RWPE1 (cell line): ENCODE results near the gene DNAJB2.

Experiments
- CTCF ChIA-PET: fragments of 350-600 bp; sonication (Branson Sonifier 250); formaldehyde crosslinking; extraction: SDS; loops from one replicate; lab custom pipeline; 2021; lab: Yijun Ruan, JAX
- POLR2A ChIA-PET: fragments of 400-600 bp; formaldehyde crosslinking; extraction: SDS; loops from one replicate; lab custom pipeline; 2020; ENCODE audit warnings: antibody characterized with exemption; ENCODE audit not compliant: low non-redundant PET; lab: Yijun Ruan, JAX
- DNase-seq: peaks from one replicate; pipeline ENCODE4 v3.0.0; 2012; ENCODE audit warnings: low spot score
- H3K27ac ChIP-seq: fragments of 450-650 bp; 2 replicates; pipeline ENCODE4 v1.5.1; 2017
- TF ChIP-seq, protein P1 (sequence below): fragments of 450-650 bp; conservative IDR thresholded peaks from 2 replicates; pipeline ENCODE4 v1.5.1; 2017; ENCODE audit warnings: low read depth, mild to moderate bottlenecking

DNAJB2 gene

DNA sequence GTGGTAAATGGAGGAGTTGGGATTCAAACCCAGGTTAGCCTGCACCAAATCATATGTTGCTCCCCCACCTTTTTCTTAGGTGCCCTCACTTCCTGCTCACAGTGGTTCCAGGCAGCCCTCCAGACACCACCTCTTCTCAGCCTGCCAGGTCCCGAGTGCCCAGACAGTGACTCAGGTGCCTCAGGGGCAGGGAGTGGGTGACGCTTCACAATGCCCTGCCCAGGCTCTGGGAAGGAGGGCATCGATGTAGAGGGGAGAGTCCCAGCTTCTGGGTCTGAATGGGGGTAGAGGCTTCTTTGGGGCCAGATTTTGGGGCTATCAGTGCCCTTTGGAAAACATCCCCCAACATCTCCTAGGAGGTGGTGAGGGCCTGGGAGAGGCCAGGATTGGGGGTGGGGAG lies 5.2 kb upstream of the DNAJB2 start:
- ChIA-PET POLR2A (interaction anchor here (0.6 to 3.1 kb wide), 5 partner anchors 12 to 29 kb away, joined by 4 to 35 read pairs (median 6); partner anchors contain the start of genes GLB1L, STK16, TUBA4A and TUBA4B), CTCF (interaction anchor here (0.7 to 2.4 kb wide), 3 partner anchors 21 to 96 kb away, joined by 3 to 22 read pairs (median 3); partner anchors contain the start of gene RETREG2)
- DNase-seq = peak; percentile 92
- TF ChIP-seq, protein P1, sequence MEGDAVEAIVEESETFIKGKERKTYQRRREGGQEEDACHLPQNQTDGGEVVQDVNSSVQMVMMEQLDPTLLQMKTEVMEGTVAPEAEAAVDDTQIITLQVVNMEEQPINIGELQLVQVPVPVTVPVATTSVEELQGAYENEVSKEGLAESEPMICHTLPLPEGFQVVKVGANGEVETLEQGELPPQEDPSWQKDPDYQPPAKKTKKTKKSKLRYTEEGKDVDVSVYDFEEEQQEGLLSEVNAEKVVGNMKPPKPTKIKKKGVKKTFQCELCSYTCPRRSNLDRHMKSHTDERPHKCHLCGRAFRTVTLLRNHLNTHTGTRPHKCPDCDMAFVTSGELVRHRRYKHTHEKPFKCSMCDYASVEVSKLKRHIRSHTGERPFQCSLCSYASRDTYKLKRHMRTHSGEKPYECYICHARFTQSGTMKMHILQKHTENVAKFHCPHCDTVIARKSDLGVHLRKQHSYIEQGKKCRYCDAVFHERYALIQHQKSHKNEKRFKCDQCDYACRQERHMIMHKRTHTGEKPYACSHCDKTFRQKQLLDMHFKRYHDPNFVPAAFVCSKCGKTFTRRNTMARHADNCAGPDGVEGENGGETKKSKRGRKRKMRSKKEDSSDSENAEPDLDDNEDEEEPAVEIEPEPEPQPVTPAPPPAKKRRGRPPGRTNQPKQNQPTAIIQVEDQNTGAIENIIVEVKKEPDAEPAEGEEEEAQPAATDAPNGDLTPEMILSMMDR = no peak
- peak overlapping the region; percentile 100 for H3K27ac ChIP-seq

DNA sequence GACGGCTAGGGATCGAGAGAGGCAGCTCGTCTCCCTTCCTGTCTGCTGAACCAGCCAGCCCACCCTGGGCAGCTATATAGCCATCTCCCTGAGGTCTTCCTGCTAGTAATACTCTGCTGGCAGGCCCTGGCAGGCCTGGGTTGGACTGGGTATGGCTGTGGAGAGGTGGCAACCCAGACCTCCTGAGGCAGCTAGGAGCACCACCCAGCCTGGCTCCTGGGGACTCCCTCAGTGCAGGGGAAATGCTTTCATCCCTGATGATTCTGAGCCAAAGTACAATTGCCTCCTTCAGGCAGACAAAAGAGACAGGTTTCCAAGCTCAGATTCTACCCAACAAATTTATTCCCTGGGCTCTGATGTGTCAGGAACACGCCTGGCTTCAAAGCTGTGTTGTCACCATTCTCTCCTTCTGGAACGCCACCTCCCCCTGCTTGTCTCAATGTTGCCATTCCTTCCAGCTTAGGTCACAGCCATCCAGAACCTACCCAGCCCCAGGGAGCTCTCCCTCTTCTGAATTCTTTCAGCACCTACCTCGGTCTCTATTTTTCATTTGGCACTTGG lies 4.7 kb upstream of the DNAJB2 start:
- POLR2A ChIA-PET = interaction anchor here (0.6 to 3.1 kb wide), 6 partner anchors 12 to 98 kb away, joined by 3 to 35 read pairs (median 6); partner anchors contain the start of genes CNPPD1, GLB1L, STK16 and TUBA4A
- H3K27ac ChIP-seq = peak overlapping the region; percentile 100
- TF ChIP-seq, protein P1 = no peak
- peak; percentile 79 for DNase-seq
- CTCF ChIA-PET = interaction anchor here (0.6 to 2.4 kb wide), 5 partner anchors 20 to 96 kb away, joined by 3 to 22 read pairs (median 6); partner anchors contain the start of gene RETREG2

DNA sequence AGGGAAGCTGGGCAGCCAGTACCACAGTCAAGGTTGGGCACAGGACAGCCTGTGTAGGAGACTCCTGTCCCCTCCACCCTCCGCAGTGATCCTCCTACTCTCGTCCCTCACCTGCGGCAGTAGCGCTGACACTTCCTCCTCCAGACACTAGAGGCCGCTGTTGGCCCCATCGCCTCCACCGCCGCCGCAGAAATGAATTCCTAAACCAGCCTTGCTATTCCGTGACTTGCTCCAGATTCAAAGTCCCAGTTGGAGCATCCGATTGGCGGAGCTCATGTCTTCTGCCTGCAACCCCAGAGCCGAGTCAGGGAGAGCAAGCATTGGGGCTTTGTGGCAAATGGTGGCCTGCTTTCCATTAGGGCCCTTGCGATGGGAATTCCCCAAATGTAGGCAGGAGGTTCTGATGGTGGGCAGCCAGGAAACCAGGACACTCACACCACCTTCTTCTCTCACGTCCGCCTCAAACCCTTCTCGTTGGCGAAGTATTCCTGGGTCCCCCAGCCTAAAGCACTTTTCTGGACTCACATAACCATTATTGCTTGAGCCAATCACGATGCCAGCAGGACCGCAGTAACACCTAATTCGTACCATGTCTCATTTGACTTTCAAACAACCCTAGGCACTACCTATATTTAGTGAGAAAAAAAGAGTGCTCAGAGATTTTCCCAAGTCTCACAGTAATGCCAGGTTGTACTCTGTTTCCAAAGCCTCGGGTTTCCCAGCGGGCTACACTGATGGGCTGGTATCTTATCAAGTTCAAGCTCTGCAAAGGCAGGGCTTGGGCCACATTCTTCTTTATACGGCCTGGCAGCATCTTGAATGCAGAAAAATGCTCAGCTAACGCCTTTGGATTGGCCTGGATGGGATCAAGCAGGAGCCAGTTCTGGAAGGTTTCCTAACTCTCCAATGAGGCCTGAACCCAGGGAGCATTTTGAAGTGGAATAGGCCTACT lies 1.2 kb upstream of the DNAJB2 start:
- peak overlapping the region; percentile 94 for H3K27ac ChIP-seq
- CTCF ChIA-PET = interaction anchor here (0.6 to 6.4 kb wide), 16 partner anchors 8 to 705 kb away, joined by 3 to 62 read pairs (median 4); partner anchors contain the start of genes TUBA4A and TUBA4B
- POLR2A ChIA-PET = interaction anchor here (0.6 to 3.1 kb wide), 7 partner anchors 9 to 115 kb away, joined by 3 to 12 read pairs (median 7); partner anchors contain the start of genes TUBA4A and TUBA4B
- TF ChIP-seq, protein P1 = peak; percentile 97
- peak; percentile 69 for DNase-seq

DNA sequence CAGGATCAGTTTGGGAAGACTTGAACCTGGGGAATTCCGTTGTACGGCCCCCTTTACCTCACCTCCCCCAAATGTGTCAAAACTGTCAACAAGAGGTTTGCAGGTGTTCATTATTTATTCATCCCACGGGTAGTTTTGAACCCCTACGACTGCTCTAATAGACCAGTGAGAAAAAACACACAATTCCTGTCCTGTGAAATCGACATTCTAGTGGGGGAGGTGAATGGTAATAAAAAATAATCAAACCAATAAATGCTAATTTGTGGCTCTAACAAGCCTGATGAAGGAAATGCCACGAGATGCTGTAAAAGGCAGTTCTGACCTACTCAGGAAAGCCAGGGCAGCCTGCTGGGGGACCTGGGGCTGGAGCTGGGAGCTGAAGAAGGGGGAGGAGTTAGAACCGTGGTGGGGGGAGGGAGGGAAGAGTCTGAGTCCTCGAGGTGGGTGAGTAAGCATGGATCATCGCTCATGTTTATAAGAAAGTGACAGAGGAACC lies 463 bp upstream of the DNAJB2 start:
- POLR2A ChIA-PET = interaction anchor here (0.6 to 3.1 kb wide), 8 partner anchors 8 to 115 kb away, joined by 3 to 12 read pairs (median 6); partner anchors contain the start of genes CNPPD1, TUBA4A and TUBA4B
- H3K27ac ChIP-seq = peak overlapping the region; percentile 94
- CTCF ChIA-PET = interaction anchor here (0.6 to 6.4 kb wide), 7 partner anchors 10 to 280 kb away, joined by 3 to 62 read pairs (median 6); partner anchors contain the start of genes TUBA4A and TUBA4B
- TF ChIP-seq, protein P1 = no peak
- DNase-seq = no peak

DNA sequence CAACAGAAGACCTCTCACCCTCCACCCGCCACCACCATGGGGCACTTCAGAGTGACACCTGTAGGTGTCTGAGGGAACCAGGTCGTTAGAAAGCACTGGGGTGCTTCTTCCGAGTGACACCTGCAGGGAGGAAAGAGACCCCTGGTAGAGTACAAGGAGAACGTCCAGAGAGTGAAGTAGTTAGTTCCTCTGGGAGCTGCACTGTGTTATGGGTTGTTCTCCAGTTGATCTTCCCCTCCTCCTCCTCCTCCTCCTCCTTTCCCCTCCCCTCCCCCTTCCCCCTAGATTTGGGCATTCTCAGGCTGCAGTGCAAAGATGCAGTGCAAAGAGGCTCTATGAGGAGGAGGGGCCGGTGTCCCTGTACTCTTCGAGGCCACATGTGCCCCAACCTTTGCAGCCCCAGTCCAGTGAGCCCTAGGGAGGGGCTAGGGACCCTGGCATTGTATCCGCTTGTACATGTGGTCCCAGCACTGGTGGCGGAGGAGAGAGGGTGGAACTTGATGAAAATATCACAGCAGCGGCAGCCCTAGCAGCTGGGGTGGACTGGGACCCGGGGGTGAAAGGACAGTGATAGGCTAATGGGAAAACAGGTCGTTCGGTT lies 850 bp downstream of the DNAJB2 start:
- DNase-seq = no peak
- TF ChIP-seq, protein P1 = no peak
- POLR2A ChIA-PET = interaction anchor here (1.0 to 3.1 kb wide), 3 partner anchors 26 to 103 kb away, joined by 3 to 12 read pairs (median 10); partner anchors contain the start of genes CNPPD1 and TUBA4A
- H3K27ac ChIP-seq = peak overlapping the region; percentile 94
- CTCF ChIA-PET = interaction anchor here (6.4 kb wide), 1 partner anchor 14 kb away, joined by 62 read pairs; no protein-coding TSS in a partner anchor
